Mucosa of descending colon (tissue), 3 donors: ENCODE data around the gene HCFC2. TPM values are rescaled to one million over a fixed set of nuclear protein-coding genes. Genes with fewer than 3 reads are reported as not detected.
"Not testable (repeated sequence)": the region's sequence is repeated elsewhere in the genome, so short reads cannot be mapped to it uniquely, and the experiment has no call there.

Source experiments
- ATAC-seq: fragments of 200-7000 bp; cut with Tn5 transposase; one replicate; pipeline ENCODE4 v1.9.1; 2020; ENCODE audit warnings: mild to moderate bottlenecking, moderate library complexity
- DNase-seq, 3 donors: peaks; one replicate each; pipeline ENCODE4 v3.0.0-alpha.2; 2020
- H3K36me3 ChIP-seq: fragments of 200-600 bp; one replicate; pipeline ENCODE4 v1.8.0; 2021; ENCODE audit warnings: low read depth, mild to moderate bottlenecking
- H3K4me1 ChIP-seq: fragments of 200-600 bp; one replicate; pipeline ENCODE4 v1.8.0; 2021; ENCODE audit warnings: low read depth, mild to moderate bottlenecking
- H3K4me3 ChIP-seq: fragments of 200-600 bp; one replicate; pipeline ENCODE4 v1.8.0; 2021; ENCODE audit warnings: mild to moderate bottlenecking
- H3K9me3 ChIP-seq: fragments of 200-600 bp; one replicate; pipeline ENCODE4 v1.8.0; 2021; ENCODE audit warnings: mild to moderate bottlenecking
- intact Hi-C, 2 donors: fragments of 100-400 bp; cut with DNase I in 1 of 2; cut with micrococcal nuclease in 1 of 2; formaldehyde crosslinking; loops; one replicate each; pipeline versions ENCODE4 v1.11.0 to v1.11.1; 2022; cut with DNase I, micrococcal nuclease
- total RNA-seq, 3 donors: library from RNA; stranded (reverse); fragmentation: NEBNext Ultra II Directional in 2 of 3; extraction: Animal tissue kit (Norgen Biotek cat#: 25700) in 2 of 3; gene quantifications; one replicate each; pipeline versions ENCODE4 v1.2.1 to v1.2.4, GENCODE V29; 2021 to 2023
- TF ChIP-seq, protein P1 (sequence below): fragments of 200-600 bp; IDR thresholded peaks from one replicate; pipeline ENCODE4 v1.8.0; 2022; ENCODE audit warnings: antibody characterized with exemption, mild to moderate bottlenecking
- donor health status: DM: no; HTN: no; CAD: no; lungs with moderate emphysema.
- donor health status: DM: no; HTN: no; CAD: no.
- donor health status: DM: no; HTN: yes; CAD: no.

HCFC2 gene
- total RNA-seq, 3 donors from 2014 or later, result 13.8 to 31.9 (median 14.2) TPM

DNA sequence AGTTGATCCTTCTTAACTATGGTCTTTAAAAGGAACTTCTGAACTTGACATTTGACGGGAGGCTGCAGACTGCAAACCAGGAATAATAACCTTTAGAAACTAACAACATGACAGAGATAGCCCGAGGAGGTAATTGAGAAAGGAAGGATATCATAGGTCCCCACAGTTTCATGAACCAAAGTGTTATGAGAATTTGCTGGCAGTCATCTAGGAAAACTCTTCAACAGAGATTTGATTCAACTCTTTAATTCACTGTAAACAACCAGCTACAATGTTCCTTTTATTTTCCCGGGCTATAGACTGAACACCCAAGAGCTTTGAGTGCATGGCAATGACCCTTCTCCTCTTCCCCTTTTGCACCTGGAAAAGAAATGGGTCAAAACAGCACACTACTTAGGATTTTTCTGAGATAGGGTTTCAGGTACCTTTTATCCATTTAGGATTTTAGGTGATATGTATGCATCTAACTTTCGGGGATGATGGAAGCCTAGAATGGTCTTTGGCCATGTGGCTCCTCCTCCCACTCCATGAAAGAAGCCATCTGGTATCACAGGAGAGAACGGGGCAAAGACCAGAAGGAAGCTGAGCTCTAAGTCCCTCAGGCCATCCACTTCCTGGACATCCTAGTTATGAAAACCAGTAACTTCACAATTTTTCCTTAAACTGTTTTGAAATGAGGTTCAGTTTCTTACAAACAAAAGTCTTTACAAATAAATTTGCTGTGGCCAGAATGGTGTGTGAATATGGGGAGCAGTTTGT is 37.3 kb upstream of the HCFC2 start:
- Histone ChIP-seq H3K36me3 (no peaks in the 10 kb centered on the region), H3K9me3 (no peaks in the 10 kb centered on the region), H3K4me3 (no peak overlapping the region), H3K4me1 (no peaks in the 10 kb centered on the region)
- intact Hi-C loops, result no loop called here
- ATAC-seq (no peak), DNase-seq (no peak)
- TF ChIP-seq, protein P1, sequence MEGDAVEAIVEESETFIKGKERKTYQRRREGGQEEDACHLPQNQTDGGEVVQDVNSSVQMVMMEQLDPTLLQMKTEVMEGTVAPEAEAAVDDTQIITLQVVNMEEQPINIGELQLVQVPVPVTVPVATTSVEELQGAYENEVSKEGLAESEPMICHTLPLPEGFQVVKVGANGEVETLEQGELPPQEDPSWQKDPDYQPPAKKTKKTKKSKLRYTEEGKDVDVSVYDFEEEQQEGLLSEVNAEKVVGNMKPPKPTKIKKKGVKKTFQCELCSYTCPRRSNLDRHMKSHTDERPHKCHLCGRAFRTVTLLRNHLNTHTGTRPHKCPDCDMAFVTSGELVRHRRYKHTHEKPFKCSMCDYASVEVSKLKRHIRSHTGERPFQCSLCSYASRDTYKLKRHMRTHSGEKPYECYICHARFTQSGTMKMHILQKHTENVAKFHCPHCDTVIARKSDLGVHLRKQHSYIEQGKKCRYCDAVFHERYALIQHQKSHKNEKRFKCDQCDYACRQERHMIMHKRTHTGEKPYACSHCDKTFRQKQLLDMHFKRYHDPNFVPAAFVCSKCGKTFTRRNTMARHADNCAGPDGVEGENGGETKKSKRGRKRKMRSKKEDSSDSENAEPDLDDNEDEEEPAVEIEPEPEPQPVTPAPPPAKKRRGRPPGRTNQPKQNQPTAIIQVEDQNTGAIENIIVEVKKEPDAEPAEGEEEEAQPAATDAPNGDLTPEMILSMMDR, result no peak

DNA sequence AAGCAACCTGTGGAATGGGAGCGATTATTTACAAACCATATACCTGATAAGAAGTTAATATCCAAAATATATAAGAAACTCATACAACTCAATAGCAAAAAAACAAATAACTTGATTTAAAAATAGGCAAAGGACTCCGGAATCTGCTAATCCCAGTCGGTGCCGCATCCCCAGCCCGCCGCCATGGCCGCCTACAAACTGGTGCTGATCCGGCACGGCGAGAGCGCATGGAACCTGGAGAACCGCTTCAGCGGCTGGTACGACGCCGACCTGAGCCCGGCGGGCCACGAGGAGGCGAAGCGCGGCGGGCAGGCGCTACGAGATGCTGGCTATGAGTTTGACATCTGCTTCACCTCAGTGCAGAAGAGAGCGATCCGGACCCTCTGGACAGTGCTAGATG is 33.7 kb upstream of the HCFC2 start:
- H3K4me1 ChIP-seq, H3K4me3 ChIP-seq, DNase-seq, ATAC-seq, H3K36me3 ChIP-seq, H3K9me3 ChIP-seq, intact Hi-C loops: not testable (repeated sequence)

DNA sequence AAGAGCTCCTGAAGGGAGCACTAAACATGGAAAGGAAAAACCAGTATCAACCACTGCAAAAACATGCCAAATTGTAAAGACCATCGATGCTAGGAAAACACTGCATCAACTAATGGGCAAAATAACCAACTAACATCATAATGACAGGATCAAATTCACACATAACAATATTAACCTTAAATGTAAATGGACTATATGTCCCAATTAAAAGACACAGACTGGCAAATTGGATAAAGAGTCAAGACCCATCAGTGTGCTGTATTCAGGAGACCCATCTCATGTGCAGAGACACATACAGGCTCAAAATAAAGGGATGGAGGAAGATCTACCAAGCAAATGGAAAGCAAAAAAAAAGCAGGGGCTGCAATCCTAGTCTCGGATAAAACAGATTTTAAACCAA is 28.2 kb upstream of the HCFC2 start:
- ATAC-seq, H3K36me3 ChIP-seq, H3K4me1 ChIP-seq, DNase-seq, H3K9me3 ChIP-seq, intact Hi-C loops, H3K4me3 ChIP-seq: not testable (repeated sequence)

DNA sequence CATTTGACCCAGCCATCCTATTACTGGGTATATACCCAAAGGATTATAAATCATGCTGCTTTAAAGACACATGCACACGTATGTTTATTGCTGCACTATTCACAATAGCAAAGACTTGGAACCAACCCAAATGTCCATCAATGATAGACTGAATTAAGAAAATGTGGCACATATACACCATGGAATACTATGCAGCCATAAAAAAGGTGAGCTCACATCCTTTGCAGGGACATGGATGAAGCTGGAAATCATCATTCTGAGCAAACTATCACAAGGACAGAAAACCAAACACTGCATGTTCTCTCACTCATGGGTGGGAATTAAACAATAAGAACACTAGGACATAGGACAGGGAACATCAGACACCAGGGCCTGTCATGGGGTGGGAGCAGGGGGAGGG is 24.6 kb upstream of the HCFC2 start:
- DNase-seq, ATAC-seq, H3K36me3 ChIP-seq, H3K4me1 ChIP-seq, H3K4me3 ChIP-seq, intact Hi-C loops, H3K9me3 ChIP-seq: not testable (repeated sequence)

DNA sequence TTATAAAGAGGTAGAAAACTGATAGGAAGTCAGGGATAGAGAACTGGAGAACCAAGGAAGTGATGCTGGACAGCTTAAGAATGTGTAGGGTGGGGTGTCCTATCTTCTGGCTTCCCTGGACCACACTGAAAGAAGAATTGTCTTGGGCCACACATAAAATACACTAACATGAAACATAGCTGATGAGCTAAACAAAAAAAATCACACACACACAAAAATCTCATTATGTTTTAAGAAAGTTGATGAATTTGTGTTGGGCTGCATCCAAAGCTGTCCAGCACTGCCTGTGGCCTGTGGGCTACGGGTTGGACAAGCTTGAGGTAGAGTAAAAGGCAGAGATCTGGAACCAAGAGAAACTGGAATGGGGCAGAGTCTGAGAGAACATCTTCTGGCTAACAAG is 21.8 kb upstream of the HCFC2 start:
- DNase-seq (no peak), ATAC-seq (no peak)
- Histone ChIP-seq H3K4me3 (no peak overlapping the region), H3K36me3 (no peaks in the 10 kb centered on the region), H3K9me3 (no peaks in the 10 kb centered on the region), H3K4me1 (no peaks in the 10 kb centered on the region)
- TF ChIP-seq, protein P1, result no peak
- intact Hi-C loops, result no loop called here

DNA sequence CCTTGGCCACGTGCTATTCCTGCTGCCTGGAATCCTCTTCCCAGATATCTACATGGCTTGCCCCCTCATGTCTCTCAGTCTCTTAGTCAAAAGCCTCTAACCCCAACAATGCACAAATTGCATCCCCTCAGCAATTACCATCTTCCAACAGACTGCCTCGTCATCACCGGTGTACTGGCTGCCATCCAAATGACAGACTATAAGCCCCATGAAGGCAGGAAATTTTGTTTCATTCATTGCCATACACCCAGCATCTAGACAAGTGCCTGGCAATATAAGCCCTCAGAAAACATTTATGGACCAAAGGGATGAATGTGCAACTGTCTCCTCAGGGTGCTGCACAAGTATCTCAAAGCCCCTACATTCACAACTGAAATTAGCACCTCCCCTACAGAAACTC is 20.2 kb upstream of the HCFC2 start:
- ATAC-seq (no peak), DNase-seq (no peak)
- Histone ChIP-seq H3K9me3 (no peaks in the 10 kb centered on the region), H3K36me3 (no peaks in the 10 kb centered on the region), H3K4me3 (no peak overlapping the region), H3K4me1 (no peaks in the 10 kb centered on the region)
- TF ChIP-seq, protein P1, result no peak
- intact Hi-C loops, result no loop called here

DNA sequence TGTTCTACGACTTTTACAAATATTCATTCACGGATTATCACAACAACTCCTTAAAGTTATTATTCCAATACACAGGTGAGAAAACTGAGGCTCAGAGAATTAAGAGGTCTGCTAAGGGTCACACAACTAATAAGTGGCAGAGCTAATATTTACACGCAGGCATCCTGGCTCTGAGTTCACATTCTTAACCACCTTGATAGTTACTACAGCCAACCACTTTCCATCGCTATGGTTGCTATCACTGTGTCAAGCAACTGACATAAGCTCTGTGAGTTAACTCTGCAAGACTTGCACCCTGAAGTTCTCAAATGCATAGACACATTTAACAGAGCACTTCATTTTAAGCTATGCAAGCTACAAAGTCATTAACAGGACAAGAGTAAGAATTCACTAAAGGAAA is 18.0 kb upstream of the HCFC2 start:
- Histone ChIP-seq H3K9me3 (no peaks in the 10 kb centered on the region), H3K4me3 (no peak overlapping the region), H3K36me3 (no peaks in the 10 kb centered on the region), H3K4me1 (no peaks in the 10 kb centered on the region)
- TF ChIP-seq, protein P1, result no peak
- intact Hi-C loops, result no loop called here
- DNase-seq (no peak), ATAC-seq (no peak)
